Parathyroid adenoma (tissue), 2 donors: ENCODE measurements around the gene SSU72.
A peak's percentile ranks its signal among the peaks of the same experiment; 100 is the strongest.

ENCODE experiments used
- H2AFZ ChIP-seq: fragments of 300-600 bp; sonication (generic); one replicate; pipeline ENCODE4 v1.7.0; 2017; ENCODE audit warnings: antibody characterized with exemption, mild to moderate bottlenecking
- H3K27ac ChIP-seq: fragments of 300-600 bp; sonication (generic); one replicate; pipeline ENCODE4 v1.7.0; 2017
- H3K27me3 ChIP-seq: fragments of 300-600 bp; sonication (generic); one replicate; pipeline ENCODE4 v1.7.0; 2017; ENCODE audit warnings: low read length; ENCODE audit not compliant: control insufficient read depth, insufficient read depth
- H3K36me3 ChIP-seq: fragments of 300-600 bp; sonication (generic); one replicate; pipeline ENCODE4 v1.7.0; 2017; ENCODE audit warnings: low read length; ENCODE audit not compliant: control insufficient read depth, insufficient read depth
- H3K4me1 ChIP-seq: fragments of 300-600 bp; sonication (generic); one replicate; pipeline ENCODE4 v1.7.0; 2017; ENCODE audit warnings: control low read depth
- H3K4me2 ChIP-seq: fragments of 300-600 bp; sonication (generic); one replicate; pipeline ENCODE4 v1.7.0; 2017; ENCODE audit warnings: low read length
- H3K4me3 ChIP-seq: fragments of 300-600 bp; sonication (generic); one replicate; pipeline ENCODE4 v1.7.0; 2017; ENCODE audit warnings: low read depth, low read length
- H3K79me2 ChIP-seq: fragments of 300-600 bp; sonication (generic); one replicate; pipeline ENCODE4 v1.7.0; 2017; ENCODE audit warnings: control low read depth
- H3K9ac ChIP-seq: fragments of 300-600 bp; sonication (generic); one replicate; pipeline ENCODE4 v1.7.0; 2017; ENCODE audit warnings: mild to moderate bottlenecking
- H3K9me3 ChIP-seq: fragments of 300-600 bp; sonication (generic); one replicate; pipeline ENCODE4 v1.7.0; 2017; ENCODE audit warnings: low read length; ENCODE audit not compliant: control insufficient read depth
- TF ChIP-seq, protein P1 (sequence below): fragments of 300-600 bp; sonication (generic); IDR thresholded peaks from one replicate; pipeline ENCODE4 v1.7.0; 2017; ENCODE audit warnings: antibody characterized with exemption, mild to moderate bottlenecking
- donor health status: primary hyperparathyroidism.

The SSU72 gene

GRCh38 chr1:1577367-1578011, 2.8 kb upstream of the SSU72 start:
- no peaks in the 10 kb centered on the region for H3K27me3 ChIP-seq
- TF ChIP-seq, protein P1, sequence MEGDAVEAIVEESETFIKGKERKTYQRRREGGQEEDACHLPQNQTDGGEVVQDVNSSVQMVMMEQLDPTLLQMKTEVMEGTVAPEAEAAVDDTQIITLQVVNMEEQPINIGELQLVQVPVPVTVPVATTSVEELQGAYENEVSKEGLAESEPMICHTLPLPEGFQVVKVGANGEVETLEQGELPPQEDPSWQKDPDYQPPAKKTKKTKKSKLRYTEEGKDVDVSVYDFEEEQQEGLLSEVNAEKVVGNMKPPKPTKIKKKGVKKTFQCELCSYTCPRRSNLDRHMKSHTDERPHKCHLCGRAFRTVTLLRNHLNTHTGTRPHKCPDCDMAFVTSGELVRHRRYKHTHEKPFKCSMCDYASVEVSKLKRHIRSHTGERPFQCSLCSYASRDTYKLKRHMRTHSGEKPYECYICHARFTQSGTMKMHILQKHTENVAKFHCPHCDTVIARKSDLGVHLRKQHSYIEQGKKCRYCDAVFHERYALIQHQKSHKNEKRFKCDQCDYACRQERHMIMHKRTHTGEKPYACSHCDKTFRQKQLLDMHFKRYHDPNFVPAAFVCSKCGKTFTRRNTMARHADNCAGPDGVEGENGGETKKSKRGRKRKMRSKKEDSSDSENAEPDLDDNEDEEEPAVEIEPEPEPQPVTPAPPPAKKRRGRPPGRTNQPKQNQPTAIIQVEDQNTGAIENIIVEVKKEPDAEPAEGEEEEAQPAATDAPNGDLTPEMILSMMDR = no peak

DNA sequence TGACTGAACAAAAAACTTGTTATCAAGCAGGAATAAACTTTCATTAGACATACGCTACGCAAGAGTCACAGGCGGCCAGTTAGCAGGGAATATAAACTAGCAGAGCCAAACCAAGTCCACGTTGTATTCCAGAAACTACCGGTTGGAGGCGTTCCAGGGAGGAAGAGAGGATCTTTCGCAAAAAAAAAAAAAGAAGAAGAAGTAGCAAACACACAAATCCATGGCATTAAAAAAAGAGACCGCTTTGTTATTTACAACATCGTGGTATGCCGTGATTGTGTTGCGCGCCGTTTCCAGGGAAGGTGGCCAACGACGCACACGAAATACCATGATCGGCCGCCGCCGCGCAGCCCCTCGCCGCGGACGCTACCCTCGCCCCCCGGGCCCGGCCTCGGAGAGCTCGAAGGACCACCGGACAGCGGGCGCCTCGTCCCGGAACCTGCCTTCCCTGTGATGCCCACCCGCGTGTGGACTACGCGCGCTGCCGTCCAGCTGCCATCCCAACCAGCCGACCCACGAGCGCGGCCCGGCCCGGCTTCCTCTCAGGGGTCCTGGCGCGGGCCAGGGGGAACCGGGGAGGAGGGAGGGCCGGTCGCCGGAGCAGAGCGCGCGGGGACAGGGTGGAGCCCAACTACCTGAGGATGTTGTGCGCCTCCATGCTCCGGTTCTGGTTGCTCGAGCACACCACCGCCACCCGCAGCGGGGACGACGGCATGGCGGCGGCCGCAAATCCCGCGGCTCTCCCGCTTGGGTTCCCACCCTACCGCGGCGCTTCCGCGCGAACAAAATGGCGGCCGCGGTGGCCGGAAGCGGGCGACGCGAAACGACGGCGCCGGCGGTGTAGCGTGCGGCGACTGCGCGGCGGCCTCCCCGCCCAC, 581 bp downstream of the SSU72 start:
- TF ChIP-seq, protein P1 = no peak
- H3K4me1 ChIP-seq = no peaks in the 10 kb centered on the region
- no peaks in the 10 kb centered on the region for H3K27me3 ChIP-seq
- no peaks in the 10 kb centered on the region for H3K36me3 ChIP-seq
- H3K27ac ChIP-seq = peak overlapping the region; percentile 96
- peak overlapping the region; percentile 67 for H3K9ac ChIP-seq
- H2AFZ ChIP-seq = peak overlapping the region; percentile 81
- peaks cover 19% of the 10 kb centered on the region for H3K79me2 ChIP-seq
- H3K9me3 ChIP-seq = no peaks in the 10 kb centered on the region
- H3K4me3 ChIP-seq = peak overlapping the region; percentile 97
- peak overlapping the region; percentile 84 for H3K4me2 ChIP-seq

More at GRCh38 chr1:1577367-1578011, 2.8 kb upstream of the SSU72 start:
- H3K4me2 ChIP-seq = no peak overlapping the region
- H3K9me3 ChIP-seq = no peaks in the 10 kb centered on the region
- H3K36me3 ChIP-seq = no peaks in the 10 kb centered on the region
- no peak overlapping the region for H3K4me3 ChIP-seq
- peaks cover 6% of the 10 kb centered on the region for H3K79me2 ChIP-seq
- H3K4me1 ChIP-seq = no peaks in the 10 kb centered on the region
- no peak overlapping the region for H3K9ac ChIP-seq
- H3K27ac ChIP-seq = no peak overlapping the region
- no peak overlapping the region for H2AFZ ChIP-seq

- no peak overlapping the region for H3K4me3 ChIP-seq
- H3K27me3 ChIP-seq = no peaks in the 10 kb centered on the region
- TF ChIP-seq, protein P1 = no peak
- no peak overlapping the region for H3K9ac ChIP-seq
- H3K27ac ChIP-seq = no peak overlapping the region
- H3K79me2 ChIP-seq = peaks cover 43% of the 10 kb centered on the region
- H3K4me1 ChIP-seq = no peaks in the 10 kb centered on the region
- no peak overlapping the region for H3K4me2 ChIP-seq
- H3K9me3 ChIP-seq = no peaks in the 10 kb centered on the region
- no peak overlapping the region for H2AFZ ChIP-seq
- H3K36me3 ChIP-seq = no peaks in the 10 kb centered on the region
These were observed 5.3 kb downstream of the SSU72 start for GRCh38 chr1:1569341-1569740.

- H3K9me3 ChIP-seq = no peaks in the 10 kb centered on the region
- no peak overlapping the region for H3K4me2 ChIP-seq
- H3K79me2 ChIP-seq = peaks cover 42% of the 10 kb centered on the region
- no peaks in the 10 kb centered on the region for H3K36me3 ChIP-seq
- no peaks in the 10 kb centered on the region for H3K4me1 ChIP-seq
- no peak overlapping the region for H2AFZ ChIP-seq
- TF ChIP-seq, protein P1 = no peak
- no peaks in the 10 kb centered on the region for H3K27me3 ChIP-seq
- no peak overlapping the region for H3K4me3 ChIP-seq
- no peak overlapping the region for H3K9ac ChIP-seq
- H3K27ac ChIP-seq = no peak overlapping the region
These were observed 6.8 kb downstream of the SSU72 start for GRCh38 chr1:1567891-1568291.
